Activated naive CD8-positive, alpha-beta T cell (primary cell): ENCODE data around the gene KLK15.
A peak's percentile ranks its signal among the peaks of the same experiment; 100 is the strongest.

Experiments
- H3K27ac Mint-ChIP-seq: one replicate; pipeline ENCODE4 v1.8.0; 2021; ENCODE audit warnings: mixed read lengths
- H3K27me3 Mint-ChIP-seq: one replicate; pipeline ENCODE4 v1.8.0; 2021; ENCODE audit warnings: mixed read lengths
- H3K36me3 Mint-ChIP-seq: one replicate; pipeline ENCODE4 v1.8.0; 2021; ENCODE audit warnings: mixed read lengths
- H3K4me1 Mint-ChIP-seq: one replicate; pipeline ENCODE4 v1.8.0; 2021; ENCODE audit warnings: low read depth, mixed read lengths
- H3K4me3 Mint-ChIP-seq: one replicate; pipeline ENCODE4 v1.8.0; 2021; ENCODE audit warnings: mild to moderate bottlenecking, mixed read lengths
- H3K9me3 Mint-ChIP-seq: one replicate; pipeline ENCODE4 v1.8.0; 2021; ENCODE audit warnings: low read depth, mixed read lengths

Gene KLK15

DNA sequence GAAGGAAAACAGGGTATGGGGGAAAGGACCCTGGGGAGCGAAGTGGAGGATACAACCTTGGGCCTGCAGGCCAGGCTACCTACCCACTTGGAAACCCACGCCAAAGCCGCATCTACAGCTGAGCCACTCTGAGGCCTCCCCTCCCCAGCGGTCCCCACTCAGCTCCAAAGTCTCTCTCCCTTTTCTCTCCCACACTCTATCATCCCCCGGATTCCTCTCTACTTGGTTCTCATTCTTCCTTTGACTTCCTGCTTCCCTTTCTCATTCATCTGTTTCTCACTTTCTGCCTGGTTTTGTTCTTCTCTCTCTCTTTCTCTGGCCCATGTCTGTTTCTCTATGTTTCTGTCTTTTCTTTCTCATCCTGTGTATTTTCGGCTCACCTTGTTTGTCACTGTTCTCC is 24.0 kb upstream of the KLK15 start:
- Mint-ChIP-seq H3K36me3 (no peaks in the 10 kb centered on the region), H3K9me3 (no peaks in the 10 kb centered on the region), H3K4me1 (no peaks in the 10 kb centered on the region), H3K27ac (no peak overlapping the region), H3K4me3 (no peak overlapping the region), H3K27me3 (peaks cover 48% of the 10 kb centered on the region)

DNA sequence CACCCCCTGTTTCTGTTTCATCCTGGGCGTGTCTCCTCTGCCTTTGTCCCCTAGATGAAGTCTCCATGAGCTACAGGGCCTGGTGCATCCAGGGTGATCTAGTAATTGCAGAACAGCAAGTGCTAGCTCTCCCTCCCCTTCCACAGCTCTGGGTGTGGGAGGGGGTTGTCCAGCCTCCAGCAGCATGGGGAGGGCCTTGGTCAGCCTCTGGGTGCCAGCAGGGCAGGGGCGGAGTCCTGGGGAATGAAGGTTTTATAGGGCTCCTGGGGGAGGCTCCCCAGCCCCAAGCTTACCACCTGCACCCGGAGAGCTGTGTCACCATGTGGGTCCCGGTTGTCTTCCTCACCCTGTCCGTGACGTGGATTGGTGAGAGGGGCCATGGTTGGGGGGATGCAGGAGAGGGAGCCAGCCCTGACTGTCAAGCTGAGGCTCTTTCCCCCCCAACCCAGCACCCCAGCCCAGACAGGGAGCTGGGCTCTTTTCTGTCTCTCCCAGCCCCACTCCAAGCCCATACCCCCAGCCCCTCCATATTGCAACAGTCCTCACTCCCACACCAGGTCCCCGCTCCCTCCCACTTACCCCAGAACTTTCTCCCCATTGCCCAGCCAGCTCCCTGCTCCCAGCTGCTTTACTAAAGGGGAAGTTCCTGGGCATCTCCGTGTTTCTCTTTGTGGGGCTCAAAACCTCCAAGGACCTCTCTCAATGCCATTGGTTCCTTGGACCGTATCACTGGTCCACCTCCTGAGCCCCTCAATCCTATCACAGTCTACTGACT is 21.4 kb upstream of the KLK15 start, which contains the start of gene KLK3:
Gene KLK3, plus strand, starts transcription at position 280 of the 775 bp plus-strand sequence. Its CDS starts 41 bp downstream, at position 321.
- H3K27ac Mint-ChIP-seq: no peak within 1 kb of the TSS
- H3K36me3 Mint-ChIP-seq: no peaks in the 10 kb centered on the region

DNA sequence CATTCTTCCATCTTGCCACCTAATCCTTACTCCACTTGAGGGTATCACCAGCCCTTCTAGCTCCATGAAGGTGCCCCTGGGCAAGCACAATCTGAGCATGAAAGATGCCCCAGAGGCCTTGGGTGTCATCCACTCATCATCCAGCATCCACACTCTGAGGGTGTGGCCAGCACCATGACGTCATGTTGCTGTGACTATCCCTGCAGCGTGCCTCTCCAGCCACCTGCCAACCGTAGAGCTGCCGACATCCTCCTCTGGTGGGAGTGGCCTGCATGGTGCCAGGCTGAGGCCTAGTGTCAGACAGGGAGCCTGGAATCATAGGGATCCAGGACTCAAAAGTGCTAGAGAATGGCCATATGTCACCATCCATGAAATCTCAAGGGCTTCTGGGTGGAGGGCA is 18.2 kb upstream of the KLK15 start:
- Mint-ChIP-seq H3K27ac (no peak overlapping the region), H3K9me3 (no peaks in the 10 kb centered on the region), H3K4me1 (no peaks in the 10 kb centered on the region), H3K4me3 (no peak overlapping the region), H3K27me3 (peaks cover 41% of the 10 kb centered on the region), H3K36me3 (no peaks in the 10 kb centered on the region)

More for the DNA sequence above, 21.4 kb upstream of the KLK15 start, which contains the start of gene KLK3:
- H3K4me1 Mint-ChIP-seq: no peaks in the 10 kb centered on the region
- H3K27me3 Mint-ChIP-seq: peaks cover 47% of the 10 kb centered on the region
- no peaks in the 10 kb centered on the region for H3K9me3 Mint-ChIP-seq
- no peak within 1 kb of the TSS for H3K4me3 Mint-ChIP-seq

DNA sequence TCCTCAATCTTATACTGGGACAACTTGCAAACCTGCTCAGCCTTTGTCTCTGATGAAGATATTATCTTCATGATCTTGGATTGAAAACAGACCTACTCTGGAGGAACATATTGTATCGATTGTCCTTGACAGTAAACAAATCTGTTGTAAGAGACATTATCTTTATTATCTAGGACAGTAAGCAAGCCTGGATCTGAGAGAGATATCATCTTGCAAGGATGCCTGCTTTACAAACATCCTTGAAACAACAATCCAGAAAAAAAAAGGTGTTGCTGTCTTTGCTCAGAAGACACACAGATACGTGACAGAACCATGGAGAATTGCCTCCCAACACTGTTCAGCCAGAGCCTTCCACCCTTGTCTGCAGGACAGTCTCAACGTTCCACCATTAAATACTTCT is 17.4 kb upstream of the KLK15 start:
- Mint-ChIP-seq H3K27me3 (peaks cover 36% of the 10 kb centered on the region), H3K4me1 (no peaks in the 10 kb centered on the region), H3K4me3 (no peak overlapping the region), H3K36me3 (no peaks in the 10 kb centered on the region), H3K9me3 (no peaks in the 10 kb centered on the region), H3K27ac (no peak overlapping the region)

DNA sequence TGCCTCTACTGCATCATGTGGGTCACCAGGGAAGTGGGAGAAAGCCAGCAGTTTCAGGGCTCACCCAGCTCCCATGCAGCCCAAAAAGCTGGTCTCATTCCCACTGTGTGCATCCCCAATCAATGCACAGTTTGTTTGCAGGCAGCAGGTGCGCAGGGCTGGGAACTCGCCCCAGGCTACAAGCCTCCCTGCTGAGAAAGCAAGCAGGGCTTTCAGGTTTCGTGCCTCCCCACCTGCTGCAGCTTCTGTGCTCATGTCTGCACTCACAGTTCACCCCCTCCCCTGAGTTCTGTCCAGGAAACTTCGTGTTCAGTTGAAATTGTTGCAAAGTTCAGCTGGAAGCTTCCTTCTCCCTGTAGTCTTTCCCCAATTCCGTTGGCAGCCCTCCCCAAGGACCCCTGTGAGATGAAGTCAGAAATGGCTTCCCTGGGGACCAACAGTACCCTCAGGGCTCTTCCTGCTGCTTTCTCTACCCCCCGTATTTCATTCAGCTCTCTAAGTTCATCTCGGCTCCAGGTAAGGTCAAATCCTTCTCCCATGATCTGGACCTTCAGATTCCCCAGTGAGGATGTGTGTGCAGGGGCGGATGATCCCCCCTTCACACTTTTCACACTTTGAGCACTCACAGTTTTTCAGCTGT is 11.0 kb upstream of the KLK15 start:
- no peaks in the 10 kb centered on the region for H3K4me1 Mint-ChIP-seq
- H3K36me3 Mint-ChIP-seq: peaks cover 3% of the 10 kb centered on the region
- peaks cover 8% of the 10 kb centered on the region for H3K9me3 Mint-ChIP-seq
- H3K27ac Mint-ChIP-seq: no peak overlapping the region
- H3K4me3 Mint-ChIP-seq: no peak overlapping the region
- H3K27me3 Mint-ChIP-seq: peaks cover 14% of the 10 kb centered on the region

DNA sequence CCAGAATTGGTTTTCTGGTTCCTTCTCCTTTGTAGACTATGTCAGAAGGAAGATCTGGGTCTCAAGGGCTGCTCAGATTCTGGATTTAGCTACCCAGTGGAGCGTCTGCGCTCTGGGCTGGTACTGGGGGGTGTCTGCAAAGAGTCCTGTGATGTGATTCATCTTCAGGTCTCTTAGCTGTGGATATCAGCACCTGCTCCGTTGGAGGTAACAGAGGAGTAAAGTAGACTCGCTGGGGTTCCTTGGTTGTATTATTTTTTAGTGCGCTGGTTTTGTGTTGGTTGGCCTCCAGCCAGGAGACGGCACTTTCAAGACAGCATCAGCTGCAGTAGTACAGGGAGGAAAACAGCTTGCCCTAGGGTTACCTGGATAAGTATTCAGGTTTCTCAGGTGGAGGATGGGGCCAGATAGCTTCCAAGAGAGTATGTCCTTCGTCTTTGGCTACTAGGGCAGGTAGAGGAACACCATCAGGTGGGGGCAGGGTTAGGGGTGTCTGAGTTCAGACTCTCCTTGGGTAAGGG is 10.4 kb upstream of the KLK15 start:
- Mint-ChIP-seq H3K27ac (no peak overlapping the region), H3K9me3 (peaks cover 8% of the 10 kb centered on the region), H3K4me3 (no peak overlapping the region), H3K36me3 (peaks cover 3% of the 10 kb centered on the region), H3K27me3 (peaks cover 12% of the 10 kb centered on the region), H3K4me1 (no peaks in the 10 kb centered on the region)

DNA sequence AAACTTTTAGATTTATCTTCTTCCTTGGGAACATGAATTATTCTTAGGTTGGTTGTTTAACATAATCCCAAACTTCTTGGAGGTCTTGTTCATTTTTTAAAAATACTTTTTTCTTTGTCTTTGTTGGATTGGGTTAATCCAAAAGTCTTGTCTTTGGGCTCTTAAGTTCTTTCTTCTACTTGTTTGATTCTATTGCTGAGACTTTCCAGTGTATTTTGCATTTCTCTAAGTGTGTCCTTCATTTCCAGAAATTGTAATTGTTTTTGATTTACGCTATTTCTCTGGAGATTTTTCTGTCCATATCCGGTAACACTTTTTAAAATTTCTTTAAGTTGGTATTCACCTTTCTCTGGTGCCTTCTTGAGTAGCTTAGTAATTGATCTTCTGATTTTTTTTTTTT is 9.8 kb upstream of the KLK15 start:
- Mint-ChIP-seq H3K27ac (no peak overlapping the region), H3K4me1 (no peaks in the 10 kb centered on the region), H3K9me3 (peaks cover 8% of the 10 kb centered on the region), H3K27me3 (peaks cover 9% of the 10 kb centered on the region), H3K4me3 (no peak overlapping the region), H3K36me3 (peaks cover 3% of the 10 kb centered on the region)

DNA sequence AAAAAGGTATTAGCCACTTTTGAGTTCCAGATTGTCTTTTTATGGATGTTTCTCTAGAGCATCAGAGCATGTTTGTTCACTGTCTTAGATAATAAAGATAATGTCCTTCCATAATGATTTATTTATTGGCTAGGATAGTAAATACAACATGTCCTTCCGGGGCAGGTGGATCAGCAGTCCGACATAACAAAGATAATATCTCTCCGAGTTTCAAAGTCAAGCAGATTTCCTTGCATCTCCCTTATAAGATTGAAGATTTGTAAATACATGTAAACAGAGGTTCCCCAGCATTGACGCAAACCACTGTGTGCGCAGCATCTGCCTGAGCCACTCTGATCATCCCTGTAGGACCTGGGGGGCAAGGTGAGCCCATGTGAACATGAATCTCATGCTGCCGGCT is 8.8 kb upstream of the KLK15 start:
- Mint-ChIP-seq H3K4me3 (no peak overlapping the region), H3K27me3 (peaks cover 14% of the 10 kb centered on the region), H3K4me1 (peaks cover 2% of the 10 kb centered on the region), H3K9me3 (peaks cover 8% of the 10 kb centered on the region), H3K36me3 (peaks cover 3% of the 10 kb centered on the region), H3K27ac (no peak overlapping the region)

DNA sequence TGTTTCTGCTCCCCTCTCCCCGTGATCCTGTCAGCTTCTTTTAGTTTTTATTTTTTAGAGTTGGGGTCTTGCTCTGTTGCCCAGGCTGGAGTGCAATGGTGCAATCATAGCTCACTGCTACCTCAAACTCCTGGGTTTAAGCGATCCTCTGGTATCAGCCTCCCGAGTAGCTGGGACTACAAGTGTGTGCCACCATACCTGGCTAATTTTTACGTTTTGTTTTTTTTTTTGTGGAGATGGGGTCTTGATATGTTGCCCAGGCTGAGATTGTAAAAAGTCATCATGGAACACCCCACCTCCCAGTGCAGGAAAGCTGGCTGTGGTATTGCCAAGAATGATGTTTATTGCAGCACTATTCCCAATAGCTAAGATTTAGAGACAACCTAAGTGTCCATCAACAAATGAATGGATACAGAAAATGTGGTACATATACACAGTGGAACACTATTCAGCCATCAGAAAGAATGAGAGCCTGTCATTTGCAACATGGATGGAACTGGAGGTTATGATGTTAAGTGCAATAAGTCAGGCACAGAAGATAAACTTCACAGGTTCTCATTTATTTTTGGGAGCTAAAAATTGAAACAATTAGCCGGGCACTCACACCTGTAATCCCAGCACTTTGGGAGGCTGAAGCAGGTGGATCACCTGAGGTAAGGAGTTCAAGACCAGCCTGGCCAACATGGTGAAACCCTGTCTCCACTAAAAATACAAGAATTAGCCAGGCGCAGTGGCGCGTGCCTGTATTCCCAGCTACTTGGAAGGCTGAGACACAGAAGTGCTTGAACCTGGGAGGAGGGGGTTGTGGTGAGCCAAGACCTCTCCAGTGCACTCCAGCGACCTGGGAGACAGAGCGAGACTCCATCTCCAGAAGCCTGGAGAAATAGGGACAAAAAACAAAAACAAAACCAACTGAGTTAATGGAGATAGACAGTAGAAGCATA is 6.6 kb upstream of the KLK15 start:
- Mint-ChIP-seq H3K27ac (no peak overlapping the region), H3K4me1 (peaks cover 13% of the 10 kb centered on the region)

DNA sequence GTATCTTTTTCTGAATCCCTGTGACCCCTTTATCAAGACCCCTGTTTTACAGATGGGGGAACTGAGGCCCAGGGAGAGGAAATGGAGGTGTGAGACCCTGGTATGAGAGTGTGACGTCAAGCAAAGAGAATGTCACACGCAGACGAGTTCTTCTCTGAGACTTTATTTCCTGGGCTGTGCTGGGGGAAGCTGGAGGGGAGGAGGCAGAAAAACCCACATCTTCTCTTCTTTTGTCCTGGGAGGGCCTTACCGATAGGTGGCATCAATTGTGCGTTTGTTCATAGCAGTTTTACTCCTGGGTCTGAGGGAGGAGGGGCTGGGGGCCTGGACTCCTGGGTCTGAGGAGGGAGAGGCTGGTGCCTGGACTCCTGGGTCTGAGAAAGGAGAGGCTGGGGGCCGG is 4.9 kb upstream of the KLK15 start:
- H3K9me3 Mint-ChIP-seq: peaks cover 1% of the 10 kb centered on the region
- peaks cover 13% of the 10 kb centered on the region for H3K4me1 Mint-ChIP-seq
- H3K27me3 Mint-ChIP-seq: peaks cover 21% of the 10 kb centered on the region
- no peak overlapping the region for H3K27ac Mint-ChIP-seq
- H3K36me3 Mint-ChIP-seq: peaks cover under 1% of the 10 kb centered on the region
- H3K4me3 Mint-ChIP-seq: no peak overlapping the region

More for the DNA sequence above, 6.6 kb upstream of the KLK15 start:
- H3K36me3 Mint-ChIP-seq: peaks cover 3% of the 10 kb centered on the region
- peaks cover 8% of the 10 kb centered on the region for H3K9me3 Mint-ChIP-seq
- peaks cover 20% of the 10 kb centered on the region for H3K27me3 Mint-ChIP-seq
- H3K4me3 Mint-ChIP-seq: no peak overlapping the region

DNA sequence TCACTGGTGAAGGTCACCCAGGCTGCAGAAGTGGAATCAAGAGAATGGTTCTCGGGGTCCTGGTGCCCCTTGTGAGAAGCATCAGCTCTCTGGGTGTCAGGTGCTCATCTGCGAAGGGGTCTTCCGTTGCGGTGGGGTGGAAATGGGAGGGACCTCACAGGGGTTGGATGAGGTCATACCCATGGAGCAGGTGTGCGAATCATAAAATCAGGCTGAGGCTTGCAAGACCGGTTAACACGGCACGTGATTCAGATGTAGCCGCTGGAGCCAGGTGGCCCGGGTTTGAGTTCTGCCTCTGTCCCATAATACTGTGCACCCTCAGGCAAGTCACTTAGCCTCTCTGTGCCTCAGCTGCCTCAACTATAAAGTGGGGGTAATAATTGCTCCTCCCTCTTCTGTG is 3.9 kb upstream of the KLK15 start:
- Mint-ChIP-seq H3K9me3 (no peaks in the 10 kb centered on the region), H3K27ac (no peak overlapping the region), H3K27me3 (peaks cover 27% of the 10 kb centered on the region), H3K4me1 (peaks cover 13% of the 10 kb centered on the region), H3K36me3 (no peaks in the 10 kb centered on the region), H3K4me3 (peak overlapping the region; percentile 85)

DNA sequence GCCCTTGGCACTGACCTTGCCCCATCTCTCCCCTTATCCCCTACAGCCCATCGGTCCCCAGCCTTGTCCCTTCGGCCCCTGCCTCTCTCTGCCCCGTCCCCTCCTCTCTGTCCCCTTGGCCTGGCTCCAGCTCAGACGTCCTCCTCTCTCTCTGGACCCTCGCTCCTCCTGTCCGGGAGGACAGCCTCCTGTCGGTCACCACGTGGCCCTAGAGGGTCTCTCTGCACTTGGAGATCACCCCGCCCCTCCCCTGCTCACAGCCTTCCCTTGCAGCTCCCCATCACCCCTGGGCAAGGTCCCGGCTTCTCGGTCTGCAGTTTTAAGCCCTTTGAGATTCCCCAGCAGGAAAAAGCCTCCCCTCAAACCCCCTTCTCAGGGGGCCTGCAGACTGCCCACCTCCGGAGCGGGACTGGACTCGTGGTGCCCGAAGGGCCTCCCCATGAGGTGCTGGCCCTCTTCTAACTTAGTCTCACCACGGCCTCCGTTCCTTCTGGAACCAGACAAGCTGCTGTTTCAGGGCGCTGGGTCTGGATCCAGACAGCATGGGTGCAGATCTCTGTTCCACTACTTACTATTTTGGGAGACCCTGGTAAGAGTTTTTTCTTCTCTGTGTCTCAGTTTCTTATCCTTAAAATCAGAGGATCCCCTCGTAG is 3.3 kb upstream of the KLK15 start:
- Mint-ChIP-seq H3K36me3 (no peaks in the 10 kb centered on the region), H3K4me1 (peaks cover 13% of the 10 kb centered on the region)

DNA sequence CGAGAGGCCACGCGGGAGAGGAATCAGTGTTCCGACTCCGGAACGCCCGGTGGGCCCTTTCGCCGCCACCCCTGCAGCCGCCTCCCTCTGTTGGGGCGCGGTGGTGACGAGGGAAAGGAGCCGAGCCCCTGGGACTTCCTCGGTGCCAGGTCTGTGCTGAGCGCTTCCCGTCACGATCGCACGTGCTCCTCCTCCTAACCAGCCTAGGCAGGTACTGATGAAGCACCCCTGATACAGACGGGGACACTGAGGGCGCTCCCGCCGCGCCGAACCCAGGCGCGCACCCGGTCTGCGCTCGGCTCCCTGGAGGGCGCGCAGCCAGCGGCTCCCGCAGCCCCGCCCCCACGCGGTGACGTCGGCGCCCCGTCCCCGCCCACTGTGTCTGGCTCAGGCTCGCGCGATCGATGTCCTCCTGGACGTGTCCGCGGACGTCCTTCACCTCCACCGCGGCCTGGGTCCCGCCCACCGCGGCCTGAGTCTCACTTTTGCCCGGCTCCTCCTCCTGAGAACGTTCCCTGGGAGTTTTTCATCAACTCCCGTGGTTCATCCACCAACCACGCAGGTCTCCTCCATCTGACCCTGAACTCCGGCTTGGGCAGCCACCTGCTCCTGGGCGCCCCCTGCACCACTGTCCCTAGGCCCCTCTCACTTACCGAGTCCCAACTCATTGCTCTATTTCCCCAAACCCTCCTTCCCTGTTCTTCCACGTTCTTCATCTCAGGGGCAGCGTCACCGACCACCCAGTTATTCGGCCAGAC is 2.6 kb upstream of the KLK15 start:
- peaks cover 13% of the 10 kb centered on the region for H3K4me1 Mint-ChIP-seq
- no peaks in the 10 kb centered on the region for H3K36me3 Mint-ChIP-seq
- peak overlapping the region; percentile 85 for H3K4me3 Mint-ChIP-seq
- H3K27ac Mint-ChIP-seq: no peak overlapping the region
- no peaks in the 10 kb centered on the region for H3K9me3 Mint-ChIP-seq
- H3K27me3 Mint-ChIP-seq: peaks cover 27% of the 10 kb centered on the region

More for the DNA sequence above, 3.3 kb upstream of the KLK15 start:
- H3K9me3 Mint-ChIP-seq: no peaks in the 10 kb centered on the region
- peaks cover 27% of the 10 kb centered on the region for H3K27me3 Mint-ChIP-seq
- peak overlapping the region; percentile 85 for H3K4me3 Mint-ChIP-seq
- no peak overlapping the region for H3K27ac Mint-ChIP-seq
